ENCODE measurements around the gene CHEK2.
A peak's percentile ranks its signal among the peaks of the same experiment; 100 is the strongest.
"Not testable (repeated sequence)": the region's sequence is repeated elsewhere in the genome, so short reads cannot be mapped to it uniquely, and the experiment has no call there.

The CHEK2 gene

DNA sequence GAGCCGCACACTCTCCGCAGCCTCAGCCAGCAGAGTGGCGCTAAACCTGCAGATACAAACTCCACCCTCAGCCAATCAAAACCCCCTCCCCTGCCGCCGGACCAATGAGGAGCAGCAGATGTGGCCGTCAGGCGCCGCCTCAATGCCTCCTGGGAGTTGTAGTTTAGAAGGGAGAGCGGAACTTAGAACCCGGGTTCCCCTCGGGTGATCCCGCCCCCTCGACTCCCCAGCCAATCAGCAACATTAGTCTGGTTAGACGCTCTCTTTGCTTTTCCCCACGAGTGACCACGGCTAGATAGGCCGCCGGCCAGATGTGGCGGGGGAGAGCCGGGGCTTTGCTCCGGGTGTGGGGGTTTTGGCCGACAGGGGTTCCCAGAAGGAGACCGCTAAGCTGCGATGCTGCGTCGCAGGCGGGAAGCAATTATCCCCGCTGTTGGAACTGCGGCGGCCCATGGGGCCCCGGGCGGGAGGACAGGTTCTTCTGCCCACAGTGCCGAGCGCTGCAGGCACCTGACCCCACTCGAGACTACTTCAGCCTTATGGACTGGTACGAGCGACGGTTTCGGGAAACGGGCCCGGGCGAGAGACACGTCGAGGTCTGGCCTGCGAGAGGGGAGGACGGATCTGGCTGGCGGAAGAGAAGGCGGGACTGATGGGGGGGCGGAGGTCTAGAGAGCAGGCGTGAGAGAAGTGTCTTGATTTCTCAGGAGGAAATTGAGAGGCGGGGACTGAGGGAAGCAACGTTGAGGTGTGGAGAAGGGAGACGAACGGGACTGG, at the start of gene CHEK2, which contains the start of gene HSCB:
Gene CHEK2, minus strand, starts transcription at position 36 of the 777 bp plus-strand sequence. CDS start 7,099 bp downstream, outside the sequence.
Gene HSCB, plus strand, starts transcription at position 255 of the 777 bp plus-strand sequence. Its CDS starts 57 bp downstream, at position 312.
- DNase-seq (ENCODE audit: low spot score): peak; percentile 99

- no peak for DNase-seq (ENCODE audit: low spot score)
Measured at GRCh38 chr22:28791124-28791523, 49.5 kb upstream of the CHEK2 start.

GRCh38 chr22:28788601-28789000, 47.0 kb upstream of the CHEK2 start:
- DNase-seq (ENCODE audit: low spot score): no peak

- no peak for DNase-seq (ENCODE audit: low spot score)
Measured at GRCh38 chr22:28783786-28784671, 42.4 kb upstream of the CHEK2 start.

- no peak for DNase-seq (ENCODE audit: low spot score)
Measured at GRCh38 chr22:28780296-28780695, 38.7 kb upstream of the CHEK2 start.

GRCh38 chr22:28779833-28780232, 38.2 kb upstream of the CHEK2 start:
- no peak for DNase-seq (ENCODE audit: low spot score)

- DNase-seq (ENCODE audit: low spot score): no peak
Measured at GRCh38 chr22:28774378-28774777, 32.8 kb upstream of the CHEK2 start.

- no peak for DNase-seq (ENCODE audit: low spot score)
Measured at GRCh38 chr22:28773461-28773867, 31.8 kb upstream of the CHEK2 start.

DNA sequence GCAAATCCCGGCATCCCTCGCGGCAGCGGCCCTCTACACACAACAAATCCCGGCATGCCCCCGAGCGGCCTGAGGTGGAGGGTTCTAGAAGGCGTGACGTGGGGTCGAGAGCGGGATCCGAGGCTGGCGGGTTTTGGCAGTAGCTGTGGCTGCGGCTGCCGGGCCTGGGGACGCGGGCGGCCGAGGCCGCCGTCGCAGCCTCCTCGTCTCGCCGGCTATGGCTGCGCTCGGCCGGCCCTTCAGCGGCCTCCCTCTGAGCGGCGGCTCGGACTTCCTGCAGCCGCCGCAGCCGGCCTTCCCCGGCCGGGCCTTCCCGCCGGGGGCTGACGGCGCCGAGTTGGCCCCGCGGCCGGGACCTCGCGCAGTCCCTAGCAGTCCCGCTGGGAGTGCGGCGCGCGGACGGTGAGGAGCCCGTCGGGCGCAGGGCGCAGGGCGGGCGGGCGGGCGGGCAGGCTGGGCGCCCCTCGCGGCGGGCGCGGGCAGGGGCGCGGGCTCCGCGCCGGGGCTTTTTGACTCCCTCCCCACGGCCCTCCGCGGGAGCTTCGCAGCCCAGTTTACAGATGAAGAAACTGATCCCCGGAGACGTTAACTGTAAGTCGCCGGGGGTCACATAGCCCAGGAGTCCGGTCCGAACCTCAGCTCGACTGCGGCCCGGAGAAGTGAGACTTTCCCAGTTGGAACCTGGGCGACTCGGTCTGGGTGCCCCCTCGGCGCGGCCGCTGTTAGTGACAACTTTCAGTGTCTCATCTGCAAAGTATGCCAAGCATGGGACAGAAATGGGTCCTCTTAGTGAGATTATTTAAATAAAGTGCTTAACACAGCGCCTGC, 31.2 kb upstream of the CHEK2 start, which contains the start of gene CCDC117:
Gene CCDC117, plus strand, starts transcription at position 63 of the 828 bp plus-strand sequence. Its CDS starts 155 bp downstream, at position 218.
- DNase-seq (ENCODE audit: low spot score): peak; percentile 96

- no peak for DNase-seq (ENCODE audit: low spot score)
Measured at GRCh38 chr22:28771195-28771791, 29.7 kb upstream of the CHEK2 start.

- no peak for DNase-seq (ENCODE audit: low spot score)
Measured at GRCh38 chr22:28769394-28770085, 27.9 kb upstream of the CHEK2 start.

DNA sequence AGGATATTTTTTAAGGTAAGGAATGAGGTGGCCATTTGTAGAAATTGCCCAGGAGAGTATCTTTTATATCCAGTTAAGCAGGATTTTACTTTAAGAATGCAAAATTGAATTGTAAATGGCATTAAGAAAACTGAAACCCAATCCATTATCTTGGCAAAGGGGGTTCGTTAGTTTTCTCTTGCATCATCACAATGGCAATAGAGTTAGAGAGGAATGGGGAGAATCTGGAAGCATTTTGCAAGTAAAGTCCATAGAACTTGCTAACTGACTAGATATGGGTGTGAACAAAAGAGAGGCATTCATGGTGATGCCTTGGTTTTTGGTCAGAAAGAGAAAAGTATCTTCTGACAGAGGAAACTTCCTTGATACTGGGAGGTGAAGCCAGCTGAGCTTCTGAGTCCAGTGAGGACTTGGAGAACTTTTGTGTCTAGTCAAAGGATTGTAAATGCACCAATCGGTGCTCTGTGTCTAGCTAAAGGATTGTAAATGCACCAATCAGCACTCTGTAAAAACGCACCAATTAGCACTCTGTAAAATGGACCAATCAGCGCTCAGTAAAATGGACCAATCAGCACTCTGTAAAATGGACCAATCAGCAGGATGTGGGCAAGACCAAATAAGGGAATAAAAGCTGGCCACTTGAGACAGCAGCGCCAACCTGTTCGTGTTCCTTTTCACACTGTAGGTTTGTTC, 27.2 kb upstream of the CHEK2 start:
- DNase-seq (ENCODE audit: low spot score): peak; percentile 35

- DNase-seq (ENCODE audit: low spot score): no peak
Measured at GRCh38 chr22:28766628-28767027, 25.0 kb upstream of the CHEK2 start.

DNA sequence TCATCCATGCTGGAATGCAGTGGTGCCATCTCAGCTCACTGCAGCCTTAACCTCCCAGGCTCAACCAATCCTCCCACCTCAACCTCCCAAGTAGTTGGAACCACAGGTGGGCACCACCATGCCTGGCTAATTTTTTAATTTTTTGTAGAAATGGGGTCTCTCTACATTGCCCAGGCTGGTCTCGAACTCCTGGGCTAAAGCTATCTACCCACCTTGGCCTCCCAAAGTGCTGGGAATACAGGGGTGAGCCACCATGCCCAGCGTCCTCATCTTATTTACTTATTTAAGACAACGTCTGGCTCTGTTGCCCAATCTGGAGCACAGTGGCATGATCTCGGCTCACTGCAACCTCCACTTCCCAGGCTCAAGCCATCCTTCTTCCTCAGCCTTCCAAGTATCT, 20.4 kb upstream of the CHEK2 start:
- DNase-seq (ENCODE audit: low spot score): not testable (repeated sequence)

- DNase-seq (ENCODE audit: low spot score): no peak
Measured at GRCh38 chr22:28761449-28761755, 19.8 kb upstream of the CHEK2 start.

DNA sequence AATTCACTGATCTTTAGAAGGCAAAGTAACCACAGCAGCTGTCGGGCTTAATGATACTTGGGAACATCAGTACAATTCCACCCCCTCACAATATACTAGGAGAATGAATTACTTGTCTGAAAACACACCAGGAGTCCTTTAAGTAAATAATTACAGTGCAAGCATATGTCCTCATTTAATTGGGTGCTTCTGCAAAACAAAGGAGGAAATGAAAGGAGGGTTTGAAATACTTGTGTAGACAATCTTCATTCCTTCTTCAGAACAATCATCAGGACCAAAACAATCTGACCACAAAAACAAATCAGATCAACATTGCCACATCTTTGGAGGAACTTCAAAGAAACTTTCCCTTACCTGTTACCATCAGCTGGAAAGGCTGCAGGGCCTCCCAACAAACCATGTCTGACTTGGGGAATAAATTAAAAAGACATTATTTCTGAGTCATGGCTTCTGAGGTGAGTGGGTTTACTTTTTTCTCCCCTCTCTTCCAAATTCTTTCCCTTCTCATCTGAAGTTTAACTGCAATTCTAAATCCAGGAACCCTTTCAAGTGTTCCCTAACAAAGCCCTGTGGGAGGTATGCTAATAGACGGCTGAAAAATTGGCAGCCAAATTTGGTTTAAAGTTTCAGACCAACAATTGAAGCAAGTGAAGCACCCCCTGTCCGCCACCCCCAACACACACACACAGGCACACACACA, 18.4 kb upstream of the CHEK2 start:
- DNase-seq (ENCODE audit: low spot score): peak; percentile 23

DNA sequence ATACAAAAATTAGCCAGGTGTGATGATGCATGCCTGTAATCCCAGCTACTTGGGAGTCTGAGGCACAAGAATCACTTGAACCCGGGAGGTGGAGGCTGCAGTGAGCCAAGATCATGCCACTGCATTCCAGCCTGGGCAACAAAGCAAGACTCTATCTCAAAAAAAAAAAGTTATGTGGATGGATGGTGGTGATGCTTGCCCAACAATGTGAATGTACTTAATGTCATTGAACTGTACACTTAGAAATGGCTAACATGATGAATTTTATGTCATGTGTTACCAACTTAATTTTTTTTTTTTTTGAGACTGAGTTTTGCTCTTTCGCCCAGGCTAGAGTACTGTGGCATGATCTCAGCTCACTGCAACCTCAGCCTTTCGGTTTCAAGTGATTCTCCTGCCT, 12.9 kb upstream of the CHEK2 start:
- not testable (repeated sequence) for DNase-seq (ENCODE audit: low spot score)

- DNase-seq (ENCODE audit: low spot score): no peak
Measured at GRCh38 chr22:28750471-28750881, 8.9 kb upstream of the CHEK2 start.

GRCh38 chr22:28743852-28744251, 2.2 kb upstream of the CHEK2 start:
- DNase-seq (ENCODE audit: low spot score): no peak

DNA sequence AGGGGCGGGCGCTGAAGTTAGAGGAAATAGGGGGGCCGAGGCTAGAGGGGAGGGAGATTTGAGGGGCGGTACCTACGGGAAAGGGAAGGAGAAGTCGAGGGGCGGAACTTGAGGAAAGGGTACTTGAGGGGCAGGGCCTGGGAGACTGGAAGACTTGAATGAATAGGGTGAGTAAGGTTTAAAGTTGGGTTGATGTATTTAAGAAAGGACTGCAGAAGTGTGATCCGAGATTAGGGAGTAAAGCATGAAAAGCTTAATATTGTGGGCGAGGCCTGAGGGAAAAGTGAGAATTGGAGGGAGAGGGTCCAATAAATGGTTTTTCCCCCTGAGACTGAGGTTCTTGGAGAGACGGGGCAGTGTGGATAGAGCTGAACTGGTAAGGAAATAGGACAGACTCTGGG, 942 bp upstream of the CHEK2 start:
- DNase-seq (ENCODE audit: low spot score): no peak
